Measurements from ENCODE around the gene ADRB1. TPM values are rescaled to one million over a fixed set of nuclear protein-coding genes. Genes with fewer than 3 reads are reported as not detected.

ADRB1 gene
- total and polyA plus RNA-seq, 2 donors (not counting 3 experiments of a cell fraction or from before 2014, with no cell fraction given): 0.23 to 0.97 TPM

- dilution Hi-C loops (cut with MboI; ENCODE audit: extremely low pct_ligation_motif_present, low sequenced_read_pairs): no loop called here
- ChIA-PET POLR2A (no interaction called here), CTCF (no interaction called here)
- no peak overlapping the region for H3K4me2 ChIP-seq (ENCODE audit: insufficient read depth, low read length)
- no peaks in the 10 kb centered on the region for H3K36me3 ChIP-seq (ENCODE audit: control insufficient read depth in 2 of 2, extremely low read depth in 1 of 2, insufficient read depth in 2 of 2, low read length in 2 of 2)
- no TSS peak for BruUV-seq (replicated peaks)
- no peaks in the 10 kb centered on the region for H4K20me1 ChIP-seq (replicated peaks; ENCODE audit: control insufficient read depth, extremely low read depth, insufficient read depth, low read length)
- TF ChIP-seq CTCF (IDR thresholded peaks at IDR 0.05; ENCODE audit: extremely low read depth in 1 of 2, insufficient read depth in 1 of 2, low read depth in 1 of 2, low read length in 2 of 2): no peak
- no peak for TF ChIP-seq MYC (IDR thresholded peaks at IDR 0.05; ENCODE audit: low read depth, low read length)
- no peak for TF ChIP-seq JUN (IDR thresholded peaks at IDR 0.05; ENCODE audit: borderline replicate concordance, insufficient read depth, insufficient read length, low read depth)
- TF ChIP-seq POLR2AphosphoS5 (IDR thresholded peaks at IDR 0.05; ENCODE audit: insufficient read depth, low read depth, low read length): no peak
- TF ChIP-seq MAX (IDR thresholded peaks at IDR 0.05; ENCODE audit: insufficient read depth, insufficient read length): no peak
- TF ChIP-seq GATA2 (IDR thresholded peaks at IDR 0.05; ENCODE audit: insufficient read depth, insufficient read length, low read depth, low read length): no peak
- TF ChIP-seq EZH2 (IDR thresholded peaks at IDR 0.05; ENCODE audit: borderline replicate concordance, low read depth, low read length, severe bottlenecking): no peak
- no peak for TF ChIP-seq FOS (IDR thresholded peaks at IDR 0.05; ENCODE audit: borderline replicate concordance, insufficient read depth, low read length)
- TF ChIP-seq POLR2A (IDR thresholded peaks at IDR 0.05; ENCODE audit: low read depth, low read length): no peak
- intact Hi-C loops (cut with micrococcal nuclease): no loop called here
- no peaks in the 10 kb centered on the region for H3K4me1 ChIP-seq (ENCODE audit: control insufficient read depth, extremely low read depth, insufficient read depth, low read length)
- H3K27me3 ChIP-seq (ENCODE audit: control insufficient read depth in 2 of 2, insufficient read depth in 2 of 2, low read length in 2 of 2): peaks cover 0 to 1% of the 10 kb centered on the region in 2 experiments
- H2AFZ ChIP-seq (ENCODE audit: low read depth, low read length): no peak overlapping the region
- no peak overlapping the region for H3K27ac ChIP-seq (ENCODE audit: insufficient read depth, low read depth, low read length)
- H3K9ac ChIP-seq (replicated peaks; ENCODE audit: extremely low read depth, insufficient read depth, low read length): no peak overlapping the region
- no peak for DNase-seq (ENCODE audit: low read depth, low spot score)
- H3K9me3 ChIP-seq (replicated peaks; ENCODE audit: control insufficient read depth, insufficient read depth, low read length): no peaks in the 10 kb centered on the region
- H3K9me1 ChIP-seq (replicated peaks; ENCODE audit: control insufficient read depth, extremely low read depth, insufficient read depth, low read length): no peaks in the 10 kb centered on the region
- no peaks in the 10 kb centered on the region for H3K79me2 ChIP-seq (ENCODE audit: control insufficient read depth, insufficient read depth, low read length)
- no peak for FAIRE-seq
- no peak overlapping the region for H3K4me3 ChIP-seq (replicated peaks in 1 of 3; ENCODE audit: insufficient read depth in 1 of 3, low read depth in 1 of 3, low read length in 3 of 3)
Observed at GRCh38 chr10:113999531-113999930, 44.1 kb upstream of the ADRB1 start.

All from endothelial cell of umbilical vein (primary cell).